ENCODE results near the gene TMEM59L. TPM values are rescaled to one million over a fixed set of nuclear protein-coding genes. Genes with fewer than 3 reads are reported as not detected.

The TMEM59L gene
- total and polyA plus RNA-seq, 9 of the 15 experiments (the other 6 are each of a cell fraction or from before 2014, with no cell fraction given), result 0.37 TPM; not detected in 8

GRCh38 chr19:18594096-18594823 is 18.4 kb upstream of the TMEM59L start (continued):
- no peak for TF ChIP-seq ZNF280A (IDR thresholded peaks at IDR 0.05; ENCODE audit: low read depth, partially characterized antibody)
- peak; percentile 38; the same call in 1 of the 2 replicates for TF ChIP-seq ZNF740 (CRISPR knock-in tag; IDR thresholded peaks at IDR 0.05)
- TF ChIP-seq ZNF740 (tag; IDR thresholded peaks at IDR 0.05), result no peak
- TF ChIP-seq TAF9B (IDR thresholded peaks at IDR 0.05; ENCODE audit: partially characterized antibody), result no peak
- no peak for TF ChIP-seq FOXJ2 (tag; IDR thresholded peaks at IDR 0.05)
- no peak for TF ChIP-seq KLF10 (CRISPR knock-in tag; IDR thresholded peaks at IDR 0.05)
- no peak for TF ChIP-seq HMG20A (CRISPR knock-in tag; conservative IDR thresholded peaks at IDR 0.05)
- TF ChIP-seq HSF4 (CRISPR knock-in tag; IDR thresholded peaks at IDR 0.05; ENCODE audit: borderline replicate concordance), result no peak
- TF ChIP-seq SMARCA5 (IDR thresholded peaks at IDR 0.05), result no peak
- TF ChIP-seq ELF2 (CRISPR knock-in tag; IDR thresholded peaks at IDR 0.05), result no peak
- TF ChIP-seq ZNF398 (CRISPR knock-in tag; IDR thresholded peaks at IDR 0.05), result no peak
- no peak for TF ChIP-seq ZNF282 (CRISPR knock-in tag; IDR thresholded peaks at IDR 0.05)
- no peak for TF ChIP-seq ZNF253 (CRISPR knock-in tag; conservative IDR thresholded peaks at IDR 0.05)
- TF ChIP-seq ZNF408 (CRISPR knock-in tag; IDR thresholded peaks at IDR 0.05; ENCODE audit: low read depth), result no peak
- TF ChIP-seq ZNF224 (CRISPR knock-in tag; IDR thresholded peaks at IDR 0.05), result no peak
- no peak for TF ChIP-seq ZNF507 (tag; conservative IDR thresholded peaks at IDR 0.05)
- no peak for TF ChIP-seq SRF (CRISPR knock-in tag; IDR thresholded peaks at IDR 0.05)
- no peak for TF ChIP-seq CHD1 (IDR thresholded peaks at IDR 0.05; ENCODE audit: low read length)
- no peak for TF ChIP-seq HNRNPL (IDR thresholded peaks at IDR 0.05; ENCODE audit: low read depth, low read length)
- no peak for TF ChIP-seq HES1 (IDR thresholded peaks at IDR 0.05; ENCODE audit: low read depth)
- no peak for TF ChIP-seq ZNF184 (CRISPR knock-in tag; IDR thresholded peaks at IDR 0.05)
- TF ChIP-seq TRIM25 (IDR thresholded peaks at IDR 0.05; ENCODE audit: borderline replicate concordance), result no peak
- no peak for TF ChIP-seq SPI1 (IDR thresholded peaks at IDR 0.05; ENCODE audit: borderline replicate concordance, low read depth, low read length)
